Dermis blood vessel endothelial cell (primary cell): ENCODE data around the gene ASAH2B. TPM values are rescaled to one million over a fixed set of nuclear protein-coding genes. Genes with fewer than 3 reads are reported as not detected.
"Not testable (repeated sequence)": the region's sequence is repeated elsewhere in the genome, so short reads cannot be mapped to it uniquely, and the experiment has no call there.

Experiments used
- DNase-seq: peaks from one replicate; pipeline ENCODE4 v3.0.0; 2010
- total RNA-seq: library from RNA; depleted of rRNA; stranded (reverse); fragments of >200 nt; gene quantifications from 2 replicates; pipeline ENCODE4 v1.2.3, GENCODE V29; 2014

Gene ASAH2B
- 1.4 and 2.2 TPM in 2 replicates for total RNA-seq

GRCh38 chr10:50739618-50740292 is at the start of gene ASAH2B:
Gene ASAH2B, plus strand, starts transcription at chr10:50739936. Its CDS starts 5,195 bp downstream, at chr10:50745131.
- peak; percentile 75 for DNase-seq

- not testable (repeated sequence) for DNase-seq
These were observed 41.9 kb upstream of the ASAH2B start for GRCh38 chr10:50697819-50698218.

GRCh38 chr10:50701947-50702346 is 37.8 kb upstream of the ASAH2B start:
- peak; percentile 7 for DNase-seq

GRCh38 chr10:50702997-50703396 is 36.7 kb upstream of the ASAH2B start:
- DNase-seq = not testable (repeated sequence)

GRCh38 chr10:50704436-50705079 is 35.2 kb upstream of the ASAH2B start:
- not testable (repeated sequence) for DNase-seq

- DNase-seq = not testable (repeated sequence)
These were observed 33.7 kb upstream of the ASAH2B start for GRCh38 chr10:50706006-50706405.

GRCh38 chr10:50710241-50710640 is 29.5 kb upstream of the ASAH2B start:
- not testable (repeated sequence) for DNase-seq

GRCh38 chr10:50723812-50724211 is 15.9 kb upstream of the ASAH2B start:
- DNase-seq = not testable (repeated sequence)

- not testable (repeated sequence) for DNase-seq
These were observed 11.6 kb upstream of the ASAH2B start for GRCh38 chr10:50728112-50728511.

GRCh38 chr10:50738987-50739617 is 634 bp upstream of the ASAH2B start:
- not testable (repeated sequence) for DNase-seq

GRCh38 chr10:50740293-50740648 is 535 bp downstream of the ASAH2B start:
- peak; percentile 71 for DNase-seq

GRCh38 chr10:50742820-50743219 is 3.1 kb downstream of the ASAH2B start:
- DNase-seq = not testable (repeated sequence)

- DNase-seq = not testable (repeated sequence)
These were observed 27.2 kb downstream of the ASAH2B start for GRCh38 chr10:50766774-50767513.

- DNase-seq = not testable (repeated sequence)
These were observed 32.3 kb downstream of the ASAH2B start for GRCh38 chr10:50772042-50772441.

- DNase-seq = not testable (repeated sequence)
These were observed 35.1 kb downstream of the ASAH2B start for GRCh38 chr10:50774868-50775267.

GRCh38 chr10:50780036-50780435 is 40.3 kb downstream of the ASAH2B start:
- DNase-seq = not testable (repeated sequence)

- DNase-seq = not testable (repeated sequence)
These were observed 42.3 kb downstream of the ASAH2B start for GRCh38 chr10:50782017-50782416.

GRCh38 chr10:50787962-50788361 is 48.2 kb downstream of the ASAH2B start:
- DNase-seq = not testable (repeated sequence)

GRCh38 chr10:50788951-50789945 is 49.5 kb downstream of the ASAH2B start:
- peak; percentile 64 for DNase-seq

GRCh38 chr10:50794490-50794889 is 54.8 kb downstream of the ASAH2B start:
- DNase-seq = no peak

GRCh38 chr10:50796693-50797092 is 57.0 kb downstream of the ASAH2B start:
- DNase-seq = no peak

- DNase-seq = no peak
These were observed 58.6 kb downstream of the ASAH2B start for GRCh38 chr10:50798297-50798696.
